NCI-H460 (cell line): ENCODE data around the gene IGFBP5. TPM values are rescaled to one million over a fixed set of nuclear protein-coding genes. Genes with fewer than 3 reads are reported as not detected.

Source experiments
- DNase-seq: peaks from one replicate; pipeline ENCODE4 v3.0.0-alpha.2; 2016; ENCODE audit warnings: low read depth; ENCODE audit errors: extremely low read depth
- total RNA-seq: library from RNA; depleted of rRNA; stranded (reverse); fragments of >200 nt; shearing (Covaris generic); gene quantifications from 2 replicates; pipeline ENCODE4 v1.2.3, GENCODE V29; 2014; rRNA removed

The IGFBP5 gene
- total RNA-seq, 1 experiment from 2014 or later: 0.82 TPM

GRCh38 chr2:216626168-216626874 lies 69.0 kb downstream of the IGFBP5 start:
- DNase-seq: no peak

- no peak for DNase-seq
These were observed 71.1 kb downstream of the IGFBP5 start for GRCh38 chr2:216624251-216624650.

GRCh38 chr2:216622526-216622925 lies 72.8 kb downstream of the IGFBP5 start:
- DNase-seq: no peak

Other genes starting within 250 kb of the IGFBP5 start
- gene RPL37A, start 196.7 kb downstream of the IGFBP5 start, total RNA-seq: 4,818 and 5,323 TPM in 2 replicates
- gene IGFBP2, start 62.1 kb downstream of the IGFBP5 start, total RNA-seq: 245 and 294 TPM in 2 replicates
- gene TNP1, start 164.5 kb upstream of the IGFBP5 start, total RNA-seq: not detected in 2 replicates